ENCODE results near the gene ARGLU1. TPM values are rescaled to one million over a fixed set of nuclear protein-coding genes. Genes with fewer than 3 reads are reported as not detected.
A peak's percentile ranks its signal among the peaks of the same experiment; 100 is the strongest.

ARGLU1 gene
- polyA plus RNA-seq, 2 donors = 51.0 to 84.5 TPM

DNA sequence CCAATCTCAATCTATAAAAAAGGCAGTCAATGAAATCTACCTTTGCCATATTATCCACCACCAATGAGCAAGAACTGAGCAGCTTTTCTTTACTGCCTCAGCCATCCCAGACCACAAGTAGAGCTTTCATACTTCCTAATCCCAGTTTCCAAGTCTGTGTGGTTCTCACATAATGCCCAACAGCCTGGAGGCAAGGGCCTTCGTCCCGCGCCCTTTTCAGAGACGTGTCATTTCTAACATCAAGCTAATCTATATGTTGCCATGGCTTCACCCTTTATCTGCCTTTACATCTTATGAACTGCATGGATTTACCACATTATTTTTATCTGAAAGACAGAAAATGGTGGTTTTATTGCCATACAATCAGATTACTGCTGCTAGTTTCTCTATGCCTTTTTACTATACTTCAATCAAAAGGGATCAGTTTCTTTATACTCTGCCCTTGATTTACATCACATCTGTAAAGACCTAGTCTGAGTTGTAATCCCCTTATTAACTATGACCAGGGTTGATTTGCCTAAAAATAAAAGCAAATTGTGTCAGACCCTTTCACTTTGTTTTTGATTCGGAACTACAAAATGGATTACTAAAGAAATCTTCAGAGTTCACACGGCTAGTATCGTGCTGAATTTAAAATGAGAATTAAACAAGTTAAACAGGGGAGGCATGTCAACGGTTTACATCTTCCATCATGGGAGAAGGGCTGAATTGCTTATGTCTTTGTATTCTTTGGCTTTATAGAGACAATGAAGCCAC, 38.3 kb downstream of the ARGLU1 start:
- no peaks in the 10 kb centered on the region for H3K36me3 ChIP-seq (ENCODE audit: control insufficient read depth in 2 of 2, insufficient read depth in 2 of 2, low read length in 1 of 2)
- H3K4me1 ChIP-seq (ENCODE audit: control insufficient read depth in 2 of 2, insufficient read depth in 2 of 2, low read length in 1 of 2) = peaks cover 7 to 11% of the 10 kb centered on the region in 2 donors
- WGBS, 2 donors = 57 to 62% methylated on average over 8 of the region's 8 CpGs
- no peaks in the 10 kb centered on the region for H3K27me3 ChIP-seq (ENCODE audit: control insufficient read depth in 1 of 2, insufficient read depth in 2 of 2, low read length in 2 of 2)
- H3K27ac ChIP-seq (ENCODE audit: low read depth in 2 of 2, low read length in 1 of 2) = peak overlapping the region in 1 of 2 donors; percentile 20
- no peak overlapping the region for H3K4me3 ChIP-seq (ENCODE audit: low read depth in 1 of 2, low read length in 2 of 2)
- no peaks in the 10 kb centered on the region for H3K9me3 ChIP-seq (ENCODE audit: control insufficient read depth in 2 of 2, insufficient read depth in 1 of 2, low read depth in 1 of 2, low read length in 1 of 2)

DNA sequence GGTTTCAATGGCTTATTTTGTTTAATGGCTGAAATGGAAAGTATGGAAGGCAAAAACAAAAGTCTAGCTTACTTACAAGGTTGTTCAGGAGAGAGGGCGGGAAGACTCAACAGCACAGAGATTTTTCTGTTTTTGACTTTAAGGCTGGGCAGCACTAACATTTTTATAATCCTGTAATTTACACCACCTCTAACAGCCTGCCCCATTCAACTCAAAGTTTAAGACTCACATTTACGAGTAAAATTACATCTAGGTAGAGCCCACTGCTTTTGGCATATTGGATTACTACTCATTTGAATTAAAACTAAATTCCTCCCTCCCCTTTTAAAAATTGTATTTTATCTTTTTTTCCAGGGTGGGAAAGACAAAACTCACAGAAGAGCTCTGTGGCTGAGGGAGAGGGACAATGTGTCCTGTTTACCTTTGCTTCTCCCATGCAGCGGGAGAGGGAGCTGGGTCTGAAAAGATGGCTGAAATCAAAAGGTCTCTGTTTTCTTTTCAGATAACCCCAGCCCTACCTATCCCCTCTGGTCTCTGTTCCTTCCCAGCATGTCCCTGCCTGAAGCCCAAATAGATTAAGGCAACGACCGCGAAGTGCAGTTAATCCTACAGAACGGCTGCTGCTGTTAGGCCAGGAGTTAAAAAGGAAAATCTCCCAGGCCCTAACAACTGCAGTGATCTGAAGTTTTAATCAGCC, 39.1 kb downstream of the ARGLU1 start:
- Histone ChIP-seq H3K27ac (ENCODE audit: low read depth in 2 of 2, low read length in 1 of 2) (peak overlapping the region in 1 of 2 donors; percentile 20), H3K4me1 (ENCODE audit: control insufficient read depth in 2 of 2, insufficient read depth in 2 of 2, low read length in 1 of 2) (peaks cover 7 to 11% of the 10 kb centered on the region in 2 donors)
- 67 to 79% methylated on average over 7 of the region's 7 CpGs for WGBS, 2 donors

DNA sequence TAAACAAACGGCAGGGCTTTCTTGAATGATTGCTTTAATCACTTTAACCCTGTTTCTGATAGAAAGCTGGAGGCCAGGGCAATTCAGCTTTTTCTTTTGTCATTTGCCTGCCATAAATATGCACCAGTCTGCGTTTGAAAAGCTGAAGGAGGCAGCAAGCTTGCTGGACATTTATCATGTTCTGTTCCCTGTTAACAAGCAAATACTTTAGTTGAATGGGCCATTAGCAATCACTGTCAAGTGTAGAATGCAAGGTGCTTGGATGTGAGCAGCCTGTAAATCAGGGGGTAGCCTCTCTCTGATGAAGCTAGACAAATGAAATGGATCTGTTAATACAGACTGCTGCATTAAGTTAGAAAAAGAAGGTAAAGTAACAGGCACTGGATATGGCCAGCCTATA, 40.1 kb downstream of the ARGLU1 start:
- Histone ChIP-seq H3K9me3 (ENCODE audit: control insufficient read depth in 2 of 2, insufficient read depth in 1 of 2, low read depth in 1 of 2, low read length in 1 of 2) (no peaks in the 10 kb centered on the region), H3K36me3 (ENCODE audit: control insufficient read depth in 2 of 2, insufficient read depth in 2 of 2, low read length in 1 of 2) (no peaks in the 10 kb centered on the region), H3K4me3 (ENCODE audit: low read depth in 1 of 2, low read length in 2 of 2) (no peak overlapping the region), H3K27me3 (ENCODE audit: control insufficient read depth in 1 of 2, insufficient read depth in 2 of 2, low read length in 2 of 2) (no peaks in the 10 kb centered on the region), H3K27ac (ENCODE audit: low read depth in 2 of 2, low read length in 1 of 2) (no peak overlapping the region), H3K4me1 (ENCODE audit: control insufficient read depth in 2 of 2, insufficient read depth in 2 of 2, low read length in 1 of 2) (peaks cover 8 to 14% of the 10 kb centered on the region in 2 donors)
- 45 to 46% methylated on average over 2 of the region's 2 CpGs for WGBS, 2 donors

More for the DNA sequence above, 39.1 kb downstream of the ARGLU1 start:
- Histone ChIP-seq H3K9me3 (ENCODE audit: control insufficient read depth in 2 of 2, insufficient read depth in 1 of 2, low read depth in 1 of 2, low read length in 1 of 2) (no peaks in the 10 kb centered on the region), H3K4me3 (ENCODE audit: low read depth in 1 of 2, low read length in 2 of 2) (no peak overlapping the region), H3K27me3 (ENCODE audit: control insufficient read depth in 1 of 2, insufficient read depth in 2 of 2, low read length in 2 of 2) (no peaks in the 10 kb centered on the region), H3K36me3 (ENCODE audit: control insufficient read depth in 2 of 2, insufficient read depth in 2 of 2, low read length in 1 of 2) (no peaks in the 10 kb centered on the region)

DNA sequence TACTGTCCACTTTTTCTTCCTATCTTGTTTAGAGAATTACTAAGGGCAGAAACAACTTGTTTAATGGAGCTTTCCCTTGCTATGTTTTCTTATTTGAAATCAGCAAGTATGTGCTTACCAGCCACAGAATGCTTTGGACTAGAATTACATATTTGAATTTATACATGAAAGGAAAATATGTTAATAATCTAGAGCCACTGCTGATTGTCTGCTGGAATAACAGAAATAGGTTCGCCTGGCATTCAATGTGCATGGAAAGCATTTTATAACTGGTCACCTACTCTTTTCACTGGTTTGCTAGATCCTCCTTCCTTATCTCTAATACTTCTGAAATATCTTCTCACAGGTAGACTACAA, 40.5 kb downstream of the ARGLU1 start:
- Histone ChIP-seq H3K4me1 (ENCODE audit: control insufficient read depth in 2 of 2, insufficient read depth in 2 of 2, low read length in 1 of 2) (peaks cover 6 to 13% of the 10 kb centered on the region in 2 donors), H3K9me3 (ENCODE audit: control insufficient read depth in 2 of 2, insufficient read depth in 1 of 2, low read depth in 1 of 2, low read length in 1 of 2) (no peaks in the 10 kb centered on the region), H3K4me3 (ENCODE audit: low read depth in 1 of 2, low read length in 2 of 2) (no peak overlapping the region), H3K27ac (ENCODE audit: low read depth in 2 of 2, low read length in 1 of 2) (no peak overlapping the region), H3K27me3 (ENCODE audit: control insufficient read depth in 1 of 2, insufficient read depth in 2 of 2, low read length in 2 of 2) (no peaks in the 10 kb centered on the region), H3K36me3 (ENCODE audit: control insufficient read depth in 2 of 2, insufficient read depth in 2 of 2, low read length in 1 of 2) (no peaks in the 10 kb centered on the region)
- 86 to 90% methylated on average over 1 of the region's 1 CpG for WGBS, 2 donors

DNA sequence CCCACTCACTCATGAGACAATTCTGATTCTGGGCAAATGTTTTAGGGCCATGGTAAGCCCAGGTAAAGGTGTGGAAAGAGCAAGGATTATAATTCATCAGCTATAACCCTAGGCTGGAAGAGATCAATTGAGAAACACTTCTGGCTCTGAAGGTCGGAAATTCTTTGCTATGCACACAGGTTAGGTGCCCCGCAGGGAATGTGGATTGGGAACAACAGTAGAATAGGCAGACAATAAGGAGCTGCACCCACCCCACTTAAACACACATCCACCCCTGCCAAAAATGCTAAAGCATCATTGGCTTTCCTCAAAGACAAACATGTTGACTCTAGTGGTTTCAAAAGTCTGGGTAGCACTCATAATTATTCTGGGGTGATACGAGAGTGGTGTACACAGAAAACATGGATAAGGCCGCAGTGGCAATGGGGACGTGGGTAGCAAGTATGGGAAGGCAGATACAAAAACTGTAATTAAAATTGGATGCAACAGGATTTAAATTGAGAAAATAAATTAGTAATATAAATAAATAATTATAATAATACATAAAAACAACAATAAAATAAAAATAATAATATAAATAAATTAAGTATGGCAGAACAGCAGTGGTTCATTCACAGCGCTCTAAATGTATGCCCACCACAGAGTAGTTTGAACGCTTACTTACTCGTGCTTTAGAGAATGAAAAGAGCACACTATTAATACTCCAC, 41.0 kb downstream of the ARGLU1 start:
- Histone ChIP-seq H3K27me3 (ENCODE audit: control insufficient read depth in 1 of 2, insufficient read depth in 2 of 2, low read length in 2 of 2) (no peaks in the 10 kb centered on the region), H3K4me3 (ENCODE audit: low read depth in 1 of 2, low read length in 2 of 2) (no peak overlapping the region), H3K9me3 (ENCODE audit: control insufficient read depth in 2 of 2, insufficient read depth in 1 of 2, low read depth in 1 of 2, low read length in 1 of 2) (no peaks in the 10 kb centered on the region), H3K27ac (ENCODE audit: low read depth in 2 of 2, low read length in 1 of 2) (no peak overlapping the region), H3K36me3 (ENCODE audit: control insufficient read depth in 2 of 2, insufficient read depth in 2 of 2, low read length in 1 of 2) (no peaks in the 10 kb centered on the region), H3K4me1 (ENCODE audit: control insufficient read depth in 2 of 2, insufficient read depth in 2 of 2, low read length in 1 of 2) (peaks cover 5 to 13% of the 10 kb centered on the region in 2 donors)
- WGBS, 2 donors = 76 to 84% methylated on average over 8 of the region's 8 CpGs

DNA sequence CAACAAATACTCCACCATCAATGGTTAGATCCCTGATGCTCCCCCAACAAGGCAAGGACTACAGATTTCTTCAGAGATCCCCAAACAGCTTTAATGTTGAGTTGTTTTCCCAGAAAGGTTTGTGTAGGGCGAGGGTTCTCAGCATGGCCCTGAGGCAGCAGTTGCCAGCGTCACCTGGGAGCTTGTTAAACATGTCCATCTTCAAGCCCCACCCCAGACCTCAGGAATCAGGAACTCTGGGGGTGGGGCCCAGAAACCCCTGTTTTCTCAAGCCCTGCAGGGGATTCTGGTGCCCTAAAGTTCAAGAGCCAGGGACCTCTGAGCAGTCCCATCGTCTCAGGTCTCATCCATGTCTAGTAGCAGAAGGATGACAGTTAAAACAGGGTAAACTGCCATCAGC, 42.1 kb downstream of the ARGLU1 start:
- H3K27me3 ChIP-seq (ENCODE audit: control insufficient read depth in 1 of 2, insufficient read depth in 2 of 2, low read length in 2 of 2) = no peaks in the 10 kb centered on the region
- H3K27ac ChIP-seq (ENCODE audit: low read depth in 2 of 2, low read length in 1 of 2) = no peak overlapping the region
- H3K4me1 ChIP-seq (ENCODE audit: control insufficient read depth in 2 of 2, insufficient read depth in 2 of 2, low read length in 1 of 2) = peaks cover 5 to 13% of the 10 kb centered on the region in 2 donors
- H3K36me3 ChIP-seq (ENCODE audit: control insufficient read depth in 2 of 2, insufficient read depth in 2 of 2, low read length in 1 of 2) = no peaks in the 10 kb centered on the region
- 59 to 68% methylated on average over 3 of the region's 3 CpGs for WGBS, 2 donors
- H3K9me3 ChIP-seq (ENCODE audit: control insufficient read depth in 2 of 2, insufficient read depth in 1 of 2, low read depth in 1 of 2, low read length in 1 of 2) = no peaks in the 10 kb centered on the region
- H3K4me3 ChIP-seq (ENCODE audit: low read depth in 1 of 2, low read length in 2 of 2) = no peak overlapping the region

DNA sequence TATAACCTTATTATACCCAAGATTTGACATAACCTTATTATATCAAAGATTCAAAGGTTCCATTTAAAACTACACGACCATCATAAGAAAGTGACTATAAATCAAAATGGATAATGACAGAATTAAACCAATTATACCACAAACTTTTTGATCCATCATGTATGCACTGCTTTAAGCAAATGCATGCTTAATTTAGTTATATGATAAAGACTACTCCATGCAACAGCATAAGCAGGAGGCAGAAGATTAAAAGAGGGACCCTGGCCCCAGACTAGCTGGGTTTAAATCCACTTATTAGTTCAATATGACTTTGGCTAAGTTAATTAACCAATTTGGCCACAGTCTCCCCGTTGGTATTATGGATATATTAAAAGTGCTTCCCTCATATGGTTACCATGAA, 43.8 kb downstream of the ARGLU1 start:
- no peak overlapping the region for H3K27ac ChIP-seq (ENCODE audit: low read depth in 2 of 2, low read length in 1 of 2)
- H3K9me3 ChIP-seq (ENCODE audit: control insufficient read depth in 2 of 2, insufficient read depth in 1 of 2, low read depth in 1 of 2, low read length in 1 of 2) = no peaks in the 10 kb centered on the region
- H3K36me3 ChIP-seq (ENCODE audit: control insufficient read depth in 2 of 2, insufficient read depth in 2 of 2, low read length in 1 of 2) = no peaks in the 10 kb centered on the region
- WGBS, 2 donors = 54 to 65% methylated on average over 2 of the region's 2 CpGs
- H3K4me1 ChIP-seq (ENCODE audit: control insufficient read depth in 2 of 2, insufficient read depth in 2 of 2, low read length in 1 of 2) = peaks cover 5 to 12% of the 10 kb centered on the region in 2 donors
- no peaks in the 10 kb centered on the region for H3K27me3 ChIP-seq (ENCODE audit: control insufficient read depth in 1 of 2, insufficient read depth in 2 of 2, low read length in 2 of 2)
- no peak overlapping the region for H3K4me3 ChIP-seq (ENCODE audit: low read depth in 1 of 2, low read length in 2 of 2)

DNA sequence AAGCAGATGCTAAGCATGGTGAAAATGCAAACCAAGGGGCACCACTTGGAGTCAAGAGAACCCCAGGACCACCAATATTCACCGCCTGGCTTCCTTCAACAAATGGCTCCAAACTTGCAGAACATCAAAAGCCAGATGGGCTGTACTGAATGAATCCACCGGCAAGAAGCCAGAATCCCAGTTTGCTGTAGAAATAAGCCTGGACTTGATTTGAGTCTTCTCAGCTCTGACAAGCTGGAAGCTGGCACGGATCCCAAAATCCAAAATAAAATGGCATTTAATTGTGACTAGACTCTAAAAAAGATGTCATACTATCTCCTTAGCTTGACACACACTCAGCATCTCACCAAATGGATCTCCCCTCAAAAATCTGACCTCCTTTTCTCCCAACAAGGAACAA, 44.4 kb downstream of the ARGLU1 start:
- no peaks in the 10 kb centered on the region for H3K9me3 ChIP-seq (ENCODE audit: control insufficient read depth in 2 of 2, insufficient read depth in 1 of 2, low read depth in 1 of 2, low read length in 1 of 2)
- H3K36me3 ChIP-seq (ENCODE audit: control insufficient read depth in 2 of 2, insufficient read depth in 2 of 2, low read length in 1 of 2) = no peaks in the 10 kb centered on the region
- H3K4me3 ChIP-seq (ENCODE audit: low read depth in 1 of 2, low read length in 2 of 2) = peak overlapping the region in 1 of 2 donors; percentile 19
- peak overlapping the region; percentile 55 to 80 for H3K27ac ChIP-seq (ENCODE audit: low read depth in 2 of 2, low read length in 1 of 2)
- no peaks in the 10 kb centered on the region for H3K27me3 ChIP-seq (ENCODE audit: control insufficient read depth in 1 of 2, insufficient read depth in 2 of 2, low read length in 2 of 2)
- 27 to 46% methylated on average over 3 of the region's 3 CpGs for WGBS, 2 donors
- peaks cover 5 to 13% of the 10 kb centered on the region in 2 donors for H3K4me1 ChIP-seq (ENCODE audit: control insufficient read depth in 2 of 2, insufficient read depth in 2 of 2, low read length in 1 of 2)

DNA sequence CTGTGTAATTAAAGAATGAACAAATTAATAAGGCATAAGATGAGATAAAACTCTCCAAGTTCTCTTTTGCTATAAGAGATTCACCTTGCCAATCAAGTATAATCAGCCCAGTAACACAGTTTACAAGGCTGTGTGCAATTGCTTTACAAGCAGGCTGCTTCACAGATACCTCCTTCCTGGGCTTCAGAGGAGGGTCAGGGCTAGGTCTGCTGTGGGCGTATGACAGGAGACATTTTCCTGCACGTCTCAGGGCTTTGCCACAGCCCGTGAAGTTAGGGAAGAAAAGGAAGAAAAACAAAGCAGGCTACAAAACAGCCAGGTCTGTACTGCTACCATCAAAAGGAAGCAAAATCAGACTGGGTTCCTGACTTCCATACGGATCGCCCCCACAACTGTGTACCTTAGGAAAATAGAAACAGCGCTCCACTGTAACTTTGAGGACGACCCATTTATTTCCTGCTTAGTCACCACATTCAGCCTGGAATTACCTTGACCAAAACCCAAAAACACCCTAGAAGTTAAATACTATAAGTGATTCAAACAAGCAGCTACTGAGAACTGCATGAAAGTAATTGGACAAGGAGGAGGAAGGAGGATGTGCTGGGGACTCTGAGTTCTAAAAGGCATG, 44.9 kb downstream of the ARGLU1 start:
- H3K27me3 ChIP-seq (ENCODE audit: control insufficient read depth in 1 of 2, insufficient read depth in 2 of 2, low read length in 2 of 2) = no peaks in the 10 kb centered on the region
- no peaks in the 10 kb centered on the region for H3K36me3 ChIP-seq (ENCODE audit: control insufficient read depth in 2 of 2, insufficient read depth in 2 of 2, low read length in 1 of 2)
- no peaks in the 10 kb centered on the region for H3K9me3 ChIP-seq (ENCODE audit: control insufficient read depth in 2 of 2, insufficient read depth in 1 of 2, low read depth in 1 of 2, low read length in 1 of 2)
- H3K27ac ChIP-seq (ENCODE audit: low read depth in 2 of 2, low read length in 1 of 2) = peak overlapping the region; percentile 80 to 83
- peak overlapping the region in 1 of 2 donors; percentile 19 for H3K4me3 ChIP-seq (ENCODE audit: low read depth in 1 of 2, low read length in 2 of 2)
- WGBS, 2 donors = 56 to 60% methylated on average over 7 of the region's 7 CpGs
- H3K4me1 ChIP-seq (ENCODE audit: control insufficient read depth in 2 of 2, insufficient read depth in 2 of 2, low read length in 1 of 2) = peaks cover 5 to 16% of the 10 kb centered on the region in 2 donors

Measured in esophagus (tissue), 2 donors.